Left renal pelvis (tissue), 4 donors: ENCODE measurements around the gene GUCY2C. TPM values are rescaled to one million over a fixed set of nuclear protein-coding genes. Genes with fewer than 3 reads are reported as not detected.
"Not testable (repeated sequence)": the region's sequence is repeated elsewhere in the genome, so short reads cannot be mapped to it uniquely, and the experiment has no call there.

ENCODE experiments used
- DNase-seq, 4 donors: peaks; one replicate each; pipeline ENCODE4 v3.0.0-alpha.2; 2013; ENCODE audit warnings: low read depth in 4 of 4, low spot score in 3 of 4
- polyA plus RNA-seq, 4 donors: library from polyadenylated mRNA; unstranded; fragments of 120-200 nt; gene quantifications; one replicate each; pipeline ENCODE4 v1.2.1, GENCODE V29; 2013; ENCODE audit not compliant: insufficient read length in 4 of 4

GUCY2C gene
- under 1 TPM; 0.29 to 0.63 (median 0.47) TPM for polyA plus RNA-seq

DNA sequence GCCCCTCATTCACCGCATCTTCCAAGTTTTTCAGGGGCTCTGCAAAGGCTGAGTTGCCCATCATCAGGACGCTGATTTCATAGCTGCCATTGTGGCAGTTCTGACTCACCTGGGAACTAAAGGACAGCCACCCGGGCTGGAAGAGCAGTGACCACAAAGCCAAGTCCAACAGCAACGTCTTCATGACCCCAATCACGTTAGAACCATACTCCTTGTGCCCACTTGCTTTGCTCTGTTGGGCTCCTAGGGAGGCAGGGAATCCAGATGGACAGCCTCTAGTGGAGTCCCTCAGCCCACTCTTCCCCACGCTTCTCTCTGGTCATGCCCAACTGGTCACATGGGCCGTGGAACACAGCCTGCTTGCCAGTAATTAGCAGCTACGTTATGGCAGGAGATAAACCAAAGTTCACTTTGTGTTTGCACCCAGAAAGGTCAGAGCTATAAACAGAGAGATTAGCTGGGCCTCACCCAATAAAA, at the start of gene GUCY2C:
Gene GUCY2C (minus strand): TSS at position 335 of the 477 bp plus-strand sequence. CDS start 151 bp downstream, at position 184.
- no peak for DNase-seq

DNA sequence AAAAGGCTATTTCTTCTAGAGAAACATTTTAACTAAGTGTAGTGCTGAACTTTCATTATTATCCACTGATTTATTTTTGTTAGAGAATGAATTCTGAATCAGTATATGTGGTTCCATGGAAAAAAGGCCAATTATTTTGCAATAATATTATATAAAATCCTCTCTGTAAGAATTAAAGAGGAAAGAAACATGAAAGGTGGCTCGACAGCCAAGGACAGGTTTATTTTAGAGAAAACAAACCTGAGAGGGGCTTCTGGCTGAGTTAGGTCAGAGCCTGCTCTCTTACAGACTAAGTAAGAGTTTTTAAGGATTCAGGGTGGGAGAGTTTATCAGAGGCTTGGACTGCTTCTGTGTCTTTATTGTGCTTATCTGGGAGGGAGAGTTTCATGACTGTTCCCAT, 46.7 kb upstream of the GUCY2C start:
- no peak for DNase-seq

DNA sequence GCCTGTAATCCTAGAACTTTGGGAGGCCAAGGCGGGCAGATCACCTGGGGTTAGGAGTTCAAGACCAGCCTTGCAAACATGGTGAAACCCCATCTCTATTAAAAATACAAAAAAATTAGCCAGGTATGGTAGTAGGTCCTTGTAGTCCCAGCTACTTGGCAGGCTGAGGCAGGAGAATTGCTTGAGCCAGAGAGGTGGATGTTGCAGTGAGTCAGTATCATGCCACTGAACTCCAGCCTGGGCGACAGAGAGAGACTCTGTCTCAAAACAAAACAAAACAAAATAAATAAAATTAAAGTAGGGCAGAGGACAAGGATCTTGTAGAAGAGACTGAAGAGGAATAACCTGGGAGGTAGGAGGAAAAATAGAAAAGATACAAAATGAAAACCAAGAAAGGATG, 45.5 kb upstream of the GUCY2C start:
- DNase-seq = no peak

DNA sequence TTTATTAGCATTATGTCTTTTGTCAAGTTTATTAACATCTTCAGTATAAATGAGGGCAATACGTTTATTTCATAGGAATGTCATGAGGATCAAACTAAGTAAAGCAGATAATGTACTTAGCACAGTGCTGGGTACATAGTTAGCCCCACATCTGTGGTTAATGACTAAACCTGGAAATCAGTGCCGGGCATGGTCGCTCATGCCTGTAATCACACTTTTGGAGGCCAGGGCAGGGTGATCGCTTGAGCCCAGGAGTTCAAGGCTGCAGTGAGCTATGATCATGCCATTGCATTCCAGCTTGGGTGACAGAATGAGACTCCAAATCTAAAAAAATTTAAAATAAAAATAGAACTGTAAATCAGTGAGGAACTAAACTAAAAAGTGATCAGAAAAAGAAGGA, 44.8 kb upstream of the GUCY2C start:
- no peak for DNase-seq

DNA sequence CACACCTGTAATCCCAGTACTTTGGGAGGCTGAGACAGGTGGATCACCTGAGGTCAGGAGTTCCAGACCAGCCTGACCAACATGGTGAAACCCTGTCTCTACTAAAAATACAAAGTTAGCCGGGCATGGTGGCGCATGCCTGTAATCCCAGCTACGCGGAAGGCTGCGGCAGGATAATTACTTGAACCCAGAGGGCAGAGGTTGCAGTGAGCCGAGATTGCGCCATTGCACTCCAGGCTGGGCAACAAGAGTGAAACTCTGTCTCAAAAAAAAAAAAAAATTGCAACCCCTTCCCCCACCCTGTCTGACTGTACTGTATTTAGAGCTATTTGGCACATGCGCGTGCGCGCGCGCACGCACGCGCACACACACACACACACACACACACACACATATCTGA, 40.0 kb upstream of the GUCY2C start:
- not testable (repeated sequence) for DNase-seq

DNA sequence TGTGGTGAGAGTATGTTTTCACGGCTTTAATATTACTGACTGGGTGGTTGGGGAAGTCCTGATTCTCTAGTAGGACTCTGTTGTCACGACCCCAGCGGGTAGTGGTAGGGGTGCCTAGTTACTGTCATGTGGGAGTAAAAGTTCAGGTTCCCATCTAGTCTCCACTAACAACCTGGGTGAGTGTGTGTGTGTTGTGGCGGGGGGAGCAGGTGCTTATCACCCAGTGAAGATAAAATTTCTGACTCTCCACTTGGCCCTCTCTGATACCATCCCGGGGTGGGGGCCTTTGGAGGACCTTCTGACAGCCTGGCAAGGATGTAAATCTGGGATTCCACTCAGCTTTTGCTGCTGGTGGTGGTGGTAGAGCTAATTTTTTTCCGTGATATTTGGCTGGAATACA, 35.4 kb upstream of the GUCY2C start:
- no peak for DNase-seq

DNA sequence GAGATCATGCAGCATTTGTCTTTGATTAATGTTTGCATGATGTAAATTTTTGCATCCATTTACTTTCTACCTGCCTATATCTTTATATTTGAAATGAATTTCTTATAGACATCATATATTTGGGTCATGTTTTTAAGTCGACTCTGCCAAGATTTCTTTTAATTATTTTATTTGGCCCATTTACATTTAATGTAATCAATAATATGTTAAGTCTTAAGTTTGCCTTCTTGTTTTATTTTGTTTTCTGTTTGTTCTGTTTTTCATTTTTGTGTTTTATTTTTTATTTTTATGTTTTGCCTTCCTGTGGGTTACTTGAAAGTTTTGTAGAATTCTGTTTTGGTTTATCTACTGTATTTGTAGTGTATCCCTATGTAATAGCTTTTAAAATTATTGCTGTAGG, 33.2 kb upstream of the GUCY2C start:
- no peak for DNase-seq

DNA sequence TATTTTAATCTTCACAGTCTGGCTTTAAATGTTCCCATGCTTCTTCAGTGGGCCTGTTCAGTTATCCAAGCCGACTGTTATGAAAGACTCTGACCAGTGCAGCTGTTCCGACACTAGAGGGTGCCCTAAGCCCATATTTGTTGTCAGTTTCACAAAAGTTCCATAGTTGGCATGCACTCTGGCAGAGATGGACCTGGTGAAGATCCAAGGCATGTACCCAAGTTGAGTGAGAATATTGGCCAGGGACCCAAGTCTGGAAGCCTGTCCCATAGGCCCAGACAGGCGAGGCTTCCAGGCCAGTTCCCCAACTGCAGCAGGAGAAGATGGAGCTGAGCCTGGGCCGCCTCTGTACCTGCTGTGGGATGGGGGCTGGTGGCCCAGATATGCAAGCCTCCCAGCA, 27.4 kb upstream of the GUCY2C start:
- DNase-seq = no peak

DNA sequence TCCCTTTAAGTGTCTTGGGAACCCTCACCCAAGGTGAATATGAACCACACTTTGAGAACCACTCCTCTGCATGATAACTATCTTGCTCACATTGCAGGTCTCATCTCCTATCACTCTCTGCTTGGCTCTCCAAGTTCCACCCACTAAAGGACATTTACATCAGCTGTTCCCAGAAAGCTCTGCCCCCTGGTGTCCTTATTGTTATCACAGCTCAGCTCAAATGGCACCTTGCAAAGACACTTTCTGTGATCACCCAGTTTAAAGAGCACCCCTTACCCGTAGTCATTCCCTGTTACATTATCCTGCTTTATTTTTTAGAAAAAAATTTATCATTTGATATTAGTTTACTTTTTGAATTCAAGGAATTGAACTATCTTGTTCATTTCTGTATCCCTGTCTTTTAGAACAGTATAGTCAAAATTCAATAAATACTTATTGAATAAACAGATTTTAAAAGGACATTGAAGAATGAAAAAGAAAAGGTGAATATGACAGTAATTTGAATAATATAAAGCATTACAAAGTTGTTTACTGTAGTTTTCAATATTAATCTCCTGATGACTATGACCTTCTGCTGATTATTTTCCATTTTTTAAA, 20.5 kb upstream of the GUCY2C start:
- DNase-seq = no peak

DNA sequence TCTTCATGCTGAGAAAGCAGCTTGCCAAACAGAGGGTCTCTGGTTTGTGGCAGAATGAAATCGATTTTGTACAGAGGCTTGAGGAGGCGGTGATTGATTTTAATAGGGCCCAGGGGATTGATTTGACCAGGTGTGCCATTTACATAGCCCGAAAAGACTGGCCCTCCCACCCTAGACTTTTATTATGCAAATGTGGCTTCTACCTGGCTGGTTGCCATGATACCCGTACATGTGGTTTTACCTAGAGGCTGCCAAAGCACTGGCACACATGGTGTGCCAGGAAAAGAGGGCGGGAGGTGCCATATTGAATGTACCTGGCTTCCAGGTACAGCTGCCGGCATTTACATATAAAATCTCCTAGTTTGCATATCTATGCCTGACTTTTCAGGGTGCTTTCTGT, 18.0 kb upstream of the GUCY2C start:
- no peak for DNase-seq

DNA sequence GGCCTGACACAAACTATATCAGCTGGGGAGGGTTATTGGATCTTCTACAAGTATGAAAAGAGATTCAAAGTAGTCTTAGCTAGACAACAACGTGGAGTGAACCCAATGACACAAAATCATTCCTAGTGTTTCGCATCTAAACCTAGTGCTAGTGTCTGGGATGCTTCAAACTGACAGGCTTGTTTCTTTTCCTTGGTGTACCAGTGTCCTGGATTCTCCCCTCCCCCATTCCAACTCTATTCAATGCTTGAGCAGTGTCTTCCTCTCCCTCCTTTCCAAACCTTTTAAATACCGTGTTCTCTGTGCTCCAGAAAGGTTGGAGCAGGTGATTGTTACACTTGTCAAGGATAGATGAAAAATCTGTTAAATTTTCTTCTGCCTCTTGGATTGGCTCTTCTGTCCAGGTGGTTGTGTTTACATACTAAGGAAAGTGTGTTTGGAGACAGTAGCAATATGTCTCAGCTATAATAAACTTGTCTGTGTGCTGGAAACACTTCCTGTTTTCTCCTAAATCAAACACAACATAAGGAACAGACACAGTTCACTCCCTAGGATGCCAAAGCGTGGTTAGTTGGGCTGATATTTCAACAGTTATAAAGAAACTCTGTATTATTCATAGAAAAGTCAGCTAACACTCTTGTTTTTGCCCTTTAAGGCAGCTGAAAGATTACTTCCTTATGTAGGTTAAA, 14.4 kb upstream of the GUCY2C start:
- peak in 1 of 4 donors; percentile 12 for DNase-seq

DNA sequence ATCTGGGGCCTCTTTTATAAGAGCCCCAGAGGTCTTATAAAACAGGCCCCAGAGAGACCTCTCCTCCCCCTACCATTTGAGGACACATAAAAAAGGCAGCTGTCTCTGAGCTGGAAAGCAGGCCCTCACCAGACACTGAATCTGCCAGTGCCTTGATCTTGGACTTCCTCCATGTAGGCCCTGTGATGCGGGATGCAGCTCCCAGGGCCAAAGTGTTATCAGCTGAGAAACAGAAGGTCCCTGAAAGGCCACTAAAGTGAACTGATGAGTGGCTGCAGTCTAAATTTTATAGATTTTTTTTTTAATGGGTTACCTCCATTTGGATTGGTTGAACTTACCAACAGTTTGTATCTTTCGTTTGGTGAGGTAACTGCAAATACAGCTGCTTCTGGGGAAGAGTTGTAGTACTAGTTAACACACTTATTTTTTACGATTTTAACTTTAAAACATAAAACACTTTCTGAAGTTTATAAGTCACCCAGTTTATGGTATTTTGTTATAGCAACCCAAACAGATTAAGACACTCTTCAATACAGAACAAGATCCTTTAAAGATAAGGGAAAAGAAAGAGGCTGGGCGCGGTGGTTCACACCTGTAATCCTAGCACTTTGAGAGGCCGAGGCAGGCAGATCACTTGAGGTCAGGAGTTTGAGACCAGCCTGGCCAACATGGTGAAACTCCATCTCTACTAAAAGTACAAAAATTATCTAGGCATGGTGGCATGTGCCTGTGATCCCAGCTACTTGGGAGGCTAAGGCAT, 5.6 kb upstream of the GUCY2C start:
- no peak for DNase-seq

DNA sequence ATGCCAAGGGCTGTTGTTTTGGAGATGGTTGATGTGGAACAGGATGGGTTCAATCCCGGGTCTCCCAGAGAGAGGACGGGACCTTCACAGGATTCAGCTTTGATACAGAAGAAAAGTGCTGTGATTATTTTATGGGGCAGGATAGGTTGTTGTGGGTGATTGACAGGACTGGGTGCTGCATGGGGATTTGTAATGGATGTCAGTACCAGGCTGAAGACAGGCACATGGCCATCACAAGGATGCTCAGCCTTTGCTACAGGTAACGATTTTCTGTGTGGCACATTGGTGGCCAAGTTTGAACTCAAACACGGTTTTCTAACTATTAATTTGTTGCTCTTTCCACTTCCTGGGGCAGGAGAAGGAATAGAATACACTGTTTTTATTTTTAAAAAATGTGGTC, 4.5 kb upstream of the GUCY2C start:
- DNase-seq = no peak

DNA sequence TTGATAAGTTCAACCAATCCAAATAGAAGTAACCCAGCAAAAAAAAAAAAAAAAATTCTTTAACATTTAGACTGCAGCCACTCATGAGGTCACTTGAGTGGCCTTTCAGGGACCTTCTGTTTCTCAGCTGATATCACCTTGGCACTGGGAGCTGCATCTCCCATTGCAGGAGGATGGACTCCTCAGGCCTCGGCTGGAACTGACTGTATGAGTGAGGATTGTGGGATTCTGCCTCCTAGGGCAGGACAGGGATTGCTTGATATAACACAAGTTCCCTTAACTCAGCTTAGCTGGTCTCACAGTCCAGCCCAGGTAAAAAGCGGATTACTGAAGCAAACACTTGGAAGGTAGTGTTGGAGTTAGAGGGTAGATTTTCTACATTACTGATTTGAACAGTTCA, 3.5 kb upstream of the GUCY2C start:
- no peak for DNase-seq

DNA sequence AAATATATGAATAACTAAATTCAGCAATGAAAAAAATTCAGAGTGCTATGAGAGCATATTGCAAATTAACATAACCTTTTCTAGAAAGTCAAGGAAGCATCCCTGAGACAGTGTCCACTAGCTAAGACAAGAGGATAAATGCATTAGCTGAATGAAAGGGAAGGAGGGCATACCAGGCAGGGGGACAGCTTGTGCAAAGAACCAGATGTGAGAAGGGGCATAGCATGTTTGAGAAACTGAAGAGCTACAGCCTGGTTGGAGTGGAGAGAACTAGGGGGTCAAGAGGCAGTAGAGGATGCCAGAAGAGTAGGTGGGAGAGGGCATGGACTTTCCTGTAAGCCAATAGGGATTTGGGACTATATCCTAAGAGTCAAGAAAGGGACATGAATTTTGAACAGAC, 2.2 kb upstream of the GUCY2C start:
- no peak for DNase-seq

DNA sequence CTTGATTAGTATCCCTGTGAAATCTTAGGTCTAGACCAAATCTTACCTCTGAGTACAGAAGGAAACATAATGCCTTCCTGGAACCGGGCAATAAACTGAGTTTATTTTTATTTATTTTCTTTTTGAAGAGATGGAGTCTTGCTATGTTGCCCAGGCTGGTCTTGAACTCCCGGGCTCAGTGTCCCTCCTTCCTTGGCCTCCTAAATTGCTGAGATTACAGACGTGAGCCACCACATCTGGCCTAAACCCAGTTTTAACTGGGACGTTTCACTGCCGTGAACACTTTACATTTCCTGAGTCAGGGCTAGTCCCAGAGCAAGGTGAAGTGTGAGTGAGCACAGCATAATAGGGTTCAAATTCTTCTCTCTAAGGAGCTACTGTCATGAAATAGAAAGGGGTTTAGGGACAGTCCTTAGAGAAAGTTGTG, 671 bp downstream of the GUCY2C start:
- no peak for DNase-seq

DNA sequence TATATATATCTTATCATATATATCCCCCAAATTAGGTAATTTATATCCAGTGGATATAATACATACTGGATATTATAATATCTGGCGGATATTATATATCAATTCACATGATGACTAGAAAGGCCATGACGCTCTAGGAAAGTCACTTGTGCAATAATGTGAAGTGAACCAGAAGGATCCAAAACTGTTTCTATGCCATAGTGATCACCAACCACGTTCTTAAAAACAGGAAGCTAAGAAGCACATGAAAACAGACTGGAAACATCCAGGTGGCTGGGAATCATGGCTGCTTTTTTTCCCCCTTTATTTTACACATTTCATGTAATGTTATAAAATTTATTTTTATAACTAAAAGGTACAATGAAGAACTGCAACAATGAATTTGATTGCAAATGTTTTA, 1.4 kb downstream of the GUCY2C start:
- no peak for DNase-seq

DNA sequence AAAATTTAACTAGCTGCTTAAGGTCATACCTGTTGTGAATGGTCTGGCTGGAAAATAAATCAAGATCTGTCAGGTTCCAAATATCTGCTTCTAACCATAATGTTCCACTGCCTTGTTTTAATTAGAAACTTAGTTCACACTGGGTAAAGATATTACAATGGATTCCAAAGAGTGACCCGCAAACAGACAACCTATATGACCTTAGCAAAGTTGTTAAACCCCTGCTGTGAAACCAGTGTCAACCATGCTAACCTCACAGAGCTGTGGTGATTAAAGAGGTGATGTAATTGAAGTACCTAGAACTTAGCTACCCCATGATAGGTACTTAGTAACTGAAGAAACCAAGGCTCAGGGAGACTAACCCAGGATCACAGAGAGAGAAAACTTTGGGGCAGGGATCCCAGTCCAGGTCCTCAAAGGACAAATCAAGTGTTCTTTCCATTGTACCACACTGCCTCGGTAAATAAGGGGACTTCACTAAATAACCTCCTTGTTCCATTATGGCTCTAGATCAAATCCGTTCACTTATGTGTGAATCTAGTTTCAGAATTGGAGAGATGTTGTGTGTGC, 2.2 kb downstream of the GUCY2C start:
- DNase-seq = no peak

DNA sequence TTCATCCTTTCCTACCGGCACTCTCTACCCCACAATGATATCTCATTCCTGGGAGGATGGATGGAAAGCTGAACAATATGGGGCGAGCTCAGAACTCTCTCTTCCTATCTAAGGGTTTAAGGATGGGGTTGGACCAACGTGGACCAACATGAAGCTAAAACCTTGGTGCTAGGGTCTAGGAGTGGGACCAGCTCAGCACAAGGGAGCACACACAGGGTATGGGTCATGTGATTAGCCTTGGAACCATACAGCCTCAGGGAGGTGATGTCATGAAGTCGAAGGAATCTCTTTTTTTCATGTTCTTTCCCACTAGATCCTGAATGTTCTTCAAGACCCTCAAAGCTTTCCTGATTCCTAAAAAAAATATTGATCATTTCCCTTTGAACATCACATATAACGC, 3.3 kb downstream of the GUCY2C start:
- DNase-seq = no peak

DNA sequence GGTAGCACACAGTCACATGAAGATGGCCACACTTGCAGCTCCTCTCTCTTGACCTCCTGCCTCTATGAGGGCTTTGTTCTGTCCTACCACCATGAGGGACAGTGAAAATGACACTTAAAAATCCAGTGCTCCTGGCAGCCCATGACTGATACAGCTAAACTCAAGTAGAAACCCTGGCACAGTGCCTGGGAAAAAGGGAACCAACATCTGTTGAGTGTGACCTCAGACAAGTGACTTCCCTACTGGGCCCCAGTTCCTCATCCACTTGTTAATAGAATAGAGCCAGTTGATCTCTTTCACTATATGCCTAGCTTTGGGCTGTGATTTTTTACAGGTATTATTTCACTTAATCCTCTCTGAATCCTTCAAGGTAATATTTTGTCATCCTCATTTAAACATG, 4.8 kb downstream of the GUCY2C start:
- DNase-seq = no peak

DNA sequence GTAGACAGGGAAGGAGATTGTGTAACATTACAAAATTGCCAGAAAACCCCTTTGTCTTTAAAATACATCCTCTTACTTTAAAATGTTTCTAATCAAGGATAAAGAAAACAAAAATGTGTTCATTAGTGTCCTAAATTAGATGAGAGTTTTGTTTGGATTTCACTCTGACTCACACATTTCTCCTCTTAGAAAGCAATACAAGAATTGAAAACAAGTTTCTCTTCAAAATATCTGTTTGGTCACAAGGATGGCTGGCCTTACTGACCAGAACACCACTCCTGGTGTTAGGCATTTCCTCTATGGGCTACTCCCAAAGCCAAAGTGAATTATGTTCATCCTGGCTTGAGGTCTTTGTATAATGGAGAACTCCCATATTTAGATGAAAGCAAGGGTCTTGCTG, 6.4 kb downstream of the GUCY2C start:
- no peak for DNase-seq
